ENCODE measurements around the gene PPP6C. TPM values are rescaled to one million over a fixed set of nuclear protein-coding genes. Genes with fewer than 3 reads are reported as not detected.
"Not testable (repeated sequence)": the region's sequence is repeated elsewhere in the genome, so short reads cannot be mapped to it uniquely, and the experiment has no call there.

PPP6C gene
- total RNA-seq, 1 experiment from 2014 or later: 22.7 TPM

- H3K27ac Mint-ChIP-seq (ENCODE audit: unreplicated experiment): no peak overlapping the region
- no peaks in the 10 kb centered on the region for H3K4me1 Mint-ChIP-seq (ENCODE audit: low read depth, unreplicated experiment)
- DNase-seq: no peak
- CTCF ChIA-PET: no interaction called here
- BruUV-seq (replicated peaks): no TSS peak
- peaks cover 11% of the 10 kb centered on the region for H3K36me3 Mint-ChIP-seq (ENCODE audit: insufficient read depth, unreplicated experiment)
- no peaks in the 10 kb centered on the region for H3K27me3 Mint-ChIP-seq (ENCODE audit: unreplicated experiment)
- intact Hi-C loops (cut with micrococcal nuclease; ENCODE audit: unreplicated experiment): no loop called here
- no peaks in the 10 kb centered on the region for H3K9me3 Mint-ChIP-seq (ENCODE audit: low read depth, unreplicated experiment)
- H3K4me3 Mint-ChIP-seq (ENCODE audit: low read depth, unreplicated experiment): no peak overlapping the region
- TF ChIP-seq CTCF (IDR thresholded peaks at IDR 0.05; ENCODE audit: unreplicated experiment): no peak
Measured at GRCh38 chr9:125166762-125167161, 22.8 kb downstream of the PPP6C start.

GRCh38 chr9:125162891-125163290, 26.7 kb downstream of the PPP6C start:
- H3K4me3 Mint-ChIP-seq (ENCODE audit: low read depth, unreplicated experiment); DNase-seq; H3K27ac Mint-ChIP-seq (ENCODE audit: unreplicated experiment); BruUV-seq (replicated peaks); H3K9me3 Mint-ChIP-seq (ENCODE audit: low read depth, unreplicated experiment); H3K27me3 Mint-ChIP-seq (ENCODE audit: unreplicated experiment); H3K36me3 Mint-ChIP-seq (ENCODE audit: insufficient read depth, unreplicated experiment); intact Hi-C loops (cut with micrococcal nuclease; ENCODE audit: unreplicated experiment); H3K4me1 Mint-ChIP-seq (ENCODE audit: low read depth, unreplicated experiment); CTCF ChIA-PET: not testable (repeated sequence)

- no peak overlapping the region for H3K4me3 Mint-ChIP-seq (ENCODE audit: low read depth, unreplicated experiment)
- DNase-seq: no peak
- intact Hi-C loops (cut with micrococcal nuclease; ENCODE audit: unreplicated experiment): no loop called here
- CTCF ChIA-PET: no interaction called here
- H3K27ac Mint-ChIP-seq (ENCODE audit: unreplicated experiment): no peak overlapping the region
- H3K9me3 Mint-ChIP-seq (ENCODE audit: low read depth, unreplicated experiment): no peaks in the 10 kb centered on the region
- TF ChIP-seq CTCF (IDR thresholded peaks at IDR 0.05; ENCODE audit: unreplicated experiment): no peak
- no TSS peak for BruUV-seq (replicated peaks)
- H3K27me3 Mint-ChIP-seq (ENCODE audit: unreplicated experiment): no peaks in the 10 kb centered on the region
- H3K4me1 Mint-ChIP-seq (ENCODE audit: low read depth, unreplicated experiment): no peaks in the 10 kb centered on the region
- H3K36me3 Mint-ChIP-seq (ENCODE audit: insufficient read depth, unreplicated experiment): peaks cover 7% of the 10 kb centered on the region
Measured at GRCh38 chr9:125161284-125161918, 28.2 kb downstream of the PPP6C start.

GRCh38 chr9:125160750-125161149, 28.9 kb downstream of the PPP6C start:
- H3K27ac Mint-ChIP-seq (ENCODE audit: unreplicated experiment): no peak overlapping the region
- DNase-seq: no peak
- peaks cover 7% of the 10 kb centered on the region for H3K36me3 Mint-ChIP-seq (ENCODE audit: insufficient read depth, unreplicated experiment)
- CTCF ChIA-PET: no interaction called here
- no TSS peak for BruUV-seq (replicated peaks)
- H3K4me3 Mint-ChIP-seq (ENCODE audit: low read depth, unreplicated experiment): no peak overlapping the region
- intact Hi-C loops (cut with micrococcal nuclease; ENCODE audit: unreplicated experiment): no loop called here
- H3K9me3 Mint-ChIP-seq (ENCODE audit: low read depth, unreplicated experiment): no peaks in the 10 kb centered on the region
- H3K27me3 Mint-ChIP-seq (ENCODE audit: unreplicated experiment): no peaks in the 10 kb centered on the region
- H3K4me1 Mint-ChIP-seq (ENCODE audit: low read depth, unreplicated experiment): no peaks in the 10 kb centered on the region
- no peak for TF ChIP-seq CTCF (IDR thresholded peaks at IDR 0.05; ENCODE audit: unreplicated experiment)

- no peak for TF ChIP-seq CTCF (IDR thresholded peaks at IDR 0.05; ENCODE audit: unreplicated experiment)
- Mint-ChIP-seq H3K4me1 (ENCODE audit: low read depth, unreplicated experiment) (no peaks in the 10 kb centered on the region), H3K27ac (ENCODE audit: unreplicated experiment) (no peak overlapping the region), H3K9me3 (ENCODE audit: low read depth, unreplicated experiment) (no peaks in the 10 kb centered on the region), H3K36me3 (ENCODE audit: insufficient read depth, unreplicated experiment) (peaks cover 5% of the 10 kb centered on the region), H3K27me3 (ENCODE audit: unreplicated experiment) (no peaks in the 10 kb centered on the region), H3K4me3 (ENCODE audit: low read depth, unreplicated experiment) (no peak overlapping the region)
- no peak for DNase-seq
- CTCF ChIA-PET: no interaction called here
- no TSS peak for BruUV-seq (replicated peaks)
- intact Hi-C loops (cut with micrococcal nuclease; ENCODE audit: unreplicated experiment): no loop called here
Measured at GRCh38 chr9:125156551-125156950, 33.1 kb downstream of the PPP6C start.

Data from Calu3 (cell line).